WTC11 (cell line): Measurements from ENCODE around the gene HDAC8.

ENCODE experiments used
- CTCF ChIP-seq: fragments of 200-600 bp; IDR thresholded peaks from 2 replicates; pipeline ENCODE4 v1.8.0; 2022; ENCODE audit warnings: antibody characterized with exemption
- ESRRA ChIP-seq: sonication (generic); formaldehyde crosslinking; IDR thresholded peaks from 2 replicates; pipeline ENCODE4 v1.8.1; 2022; ENCODE audit warnings: mild to moderate bottlenecking, missing genetic modification reagents, borderline replicate concordance
- FOXK1 ChIP-seq: sonication (generic); formaldehyde crosslinking; IDR thresholded peaks from 2 replicates; pipeline ENCODE4 v1.8.0; 2022; ENCODE audit warnings: mild to moderate bottlenecking, moderate library complexity, missing genetic modification reagents
- NFYB ChIP-seq: sonication (generic); formaldehyde crosslinking; conservative IDR thresholded peaks from 2 replicates; pipeline ENCODE4 v1.8.0; 2022; ENCODE audit warnings: low read depth, missing genetic modification reagents
- SP1 ChIP-seq: sonication (generic); formaldehyde crosslinking; conservative IDR thresholded peaks from 2 replicates; pipeline ENCODE4 v1.8.1; 2022; ENCODE audit warnings: missing genetic modification reagents
- STAT6 ChIP-seq: sonication (generic); formaldehyde crosslinking; conservative IDR thresholded peaks from 2 replicates; pipeline ENCODE4 v1.8.1; 2023; ENCODE audit warnings: mild to moderate bottlenecking, low read depth, missing genetic modification reagents, moderate library complexity
- TEAD1 ChIP-seq: sonication (generic); formaldehyde crosslinking; IDR thresholded peaks from 2 replicates; pipeline ENCODE4 v1.8.0; 2022; ENCODE audit warnings: mild to moderate bottlenecking, missing genetic modification reagents
- TP53 ChIP-seq: sonication (generic); formaldehyde crosslinking; IDR thresholded peaks from 2 replicates; pipeline ENCODE4 v1.8.1; 2023; ENCODE audit warnings: mild to moderate bottlenecking, missing genetic modification reagents
- USF1 ChIP-seq: sonication (generic); formaldehyde crosslinking; IDR thresholded peaks from 2 replicates; pipeline ENCODE4 v1.8.0; 2022; ENCODE audit warnings: mild to moderate bottlenecking, missing genetic modification reagents
- TF ChIP-seq, protein P1 (sequence below): fragments of 250-450 bp; sonication (Bioruptor Pico); IDR thresholded peaks from 2 replicates; pipeline ENCODE4 v1.9.0; 2021; ENCODE audit warnings: mild to moderate bottlenecking
- TF ChIP-seq, protein P2 (sequence below): sonication (generic); formaldehyde crosslinking; IDR thresholded peaks from 2 replicates; pipeline ENCODE4 v1.8.0; 2022; ENCODE audit warnings: mild to moderate bottlenecking, missing genetic modification reagents
- TF ChIP-seq, protein P3 (sequence below): sonication (generic); formaldehyde crosslinking; IDR thresholded peaks from 2 replicates; pipeline ENCODE4 v1.8.1; 2023; ENCODE audit warnings: mild to moderate bottlenecking, missing genetic modification reagents, moderate library complexity

GRCh38 chrX:72477376-72477775 is 95.3 kb downstream of the HDAC8 start:
- TF ChIP-seq ESRRA (no peak), SP1 (no peak), CTCF (no peak), USF1 (CRISPR knock-in tag) (no peak), TEAD1 (CRISPR knock-in tag) (no peak), NFYB (CRISPR knock-in tag) (no peak), FOXK1 (CRISPR knock-in tag) (no peak), STAT6 (CRISPR knock-in tag) (no peak), TP53 (CRISPR knock-in tag) (no peak)
- TF ChIP-seq, protein P1, sequence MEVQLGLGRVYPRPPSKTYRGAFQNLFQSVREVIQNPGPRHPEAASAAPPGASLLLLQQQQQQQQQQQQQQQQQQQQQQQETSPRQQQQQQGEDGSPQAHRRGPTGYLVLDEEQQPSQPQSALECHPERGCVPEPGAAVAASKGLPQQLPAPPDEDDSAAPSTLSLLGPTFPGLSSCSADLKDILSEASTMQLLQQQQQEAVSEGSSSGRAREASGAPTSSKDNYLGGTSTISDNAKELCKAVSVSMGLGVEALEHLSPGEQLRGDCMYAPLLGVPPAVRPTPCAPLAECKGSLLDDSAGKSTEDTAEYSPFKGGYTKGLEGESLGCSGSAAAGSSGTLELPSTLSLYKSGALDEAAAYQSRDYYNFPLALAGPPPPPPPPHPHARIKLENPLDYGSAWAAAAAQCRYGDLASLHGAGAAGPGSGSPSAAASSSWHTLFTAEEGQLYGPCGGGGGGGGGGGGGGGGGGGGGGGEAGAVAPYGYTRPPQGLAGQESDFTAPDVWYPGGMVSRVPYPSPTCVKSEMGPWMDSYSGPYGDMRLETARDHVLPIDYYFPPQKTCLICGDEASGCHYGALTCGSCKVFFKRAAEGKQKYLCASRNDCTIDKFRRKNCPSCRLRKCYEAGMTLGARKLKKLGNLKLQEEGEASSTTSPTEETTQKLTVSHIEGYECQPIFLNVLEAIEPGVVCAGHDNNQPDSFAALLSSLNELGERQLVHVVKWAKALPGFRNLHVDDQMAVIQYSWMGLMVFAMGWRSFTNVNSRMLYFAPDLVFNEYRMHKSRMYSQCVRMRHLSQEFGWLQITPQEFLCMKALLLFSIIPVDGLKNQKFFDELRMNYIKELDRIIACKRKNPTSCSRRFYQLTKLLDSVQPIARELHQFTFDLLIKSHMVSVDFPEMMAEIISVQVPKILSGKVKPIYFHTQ (CRISPR knock-in tag) = no peak
- TF ChIP-seq, protein P2, sequence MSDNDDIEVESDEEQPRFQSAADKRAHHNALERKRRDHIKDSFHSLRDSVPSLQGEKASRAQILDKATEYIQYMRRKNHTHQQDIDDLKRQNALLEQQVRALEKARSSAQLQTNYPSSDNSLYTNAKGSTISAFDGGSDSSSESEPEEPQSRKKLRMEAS (CRISPR knock-in tag) = no peak
- TF ChIP-seq, protein P3, sequence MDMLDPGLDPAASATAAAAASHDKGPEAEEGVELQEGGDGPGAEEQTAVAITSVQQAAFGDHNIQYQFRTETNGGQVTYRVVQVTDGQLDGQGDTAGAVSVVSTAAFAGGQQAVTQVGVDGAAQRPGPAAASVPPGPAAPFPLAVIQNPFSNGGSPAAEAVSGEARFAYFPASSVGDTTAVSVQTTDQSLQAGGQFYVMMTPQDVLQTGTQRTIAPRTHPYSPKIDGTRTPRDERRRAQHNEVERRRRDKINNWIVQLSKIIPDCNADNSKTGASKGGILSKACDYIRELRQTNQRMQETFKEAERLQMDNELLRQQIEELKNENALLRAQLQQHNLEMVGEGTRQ (CRISPR knock-in tag) = no peak
